Stomach (tissue), 4 donors: ENCODE data around the gene MGAM2.

Source experiments
- POLR2A ChIP-seq, 4 donors: fragments of 450-650 bp; IDR thresholded peaks; one replicate each; pipeline ENCODE4 v1.6.1; 2016; ENCODE audit warnings: antibody characterized with exemption in 4 of 4, control low read depth in 2 of 4, mild to moderate bottlenecking in 1 of 4, moderate library complexity in 1 of 4
- POLR2AphosphoS5 ChIP-seq, 3 donors: sonication (generic); formaldehyde crosslinking; IDR thresholded peaks; one replicate each; pipeline ENCODE4 v1.6.1; 2016; ENCODE audit warnings: antibody characterized with exemption in 3 of 3
- TF ChIP-seq, protein P1 (sequence below), 7 experiments: fragments of 450-650 bp in 4 of 7; fragments of 200-600 bp in 3 of 7; sonication (generic) in 3 of 7; IDR thresholded peaks; one replicate each; pipeline ENCODE4 v1.5.1; 2016 to 2019; ENCODE audit warnings: antibody characterized with exemption in 7 of 7, control low read depth in 2 of 7, mild to moderate bottlenecking in 1 of 7

- TF ChIP-seq, protein P1, sequence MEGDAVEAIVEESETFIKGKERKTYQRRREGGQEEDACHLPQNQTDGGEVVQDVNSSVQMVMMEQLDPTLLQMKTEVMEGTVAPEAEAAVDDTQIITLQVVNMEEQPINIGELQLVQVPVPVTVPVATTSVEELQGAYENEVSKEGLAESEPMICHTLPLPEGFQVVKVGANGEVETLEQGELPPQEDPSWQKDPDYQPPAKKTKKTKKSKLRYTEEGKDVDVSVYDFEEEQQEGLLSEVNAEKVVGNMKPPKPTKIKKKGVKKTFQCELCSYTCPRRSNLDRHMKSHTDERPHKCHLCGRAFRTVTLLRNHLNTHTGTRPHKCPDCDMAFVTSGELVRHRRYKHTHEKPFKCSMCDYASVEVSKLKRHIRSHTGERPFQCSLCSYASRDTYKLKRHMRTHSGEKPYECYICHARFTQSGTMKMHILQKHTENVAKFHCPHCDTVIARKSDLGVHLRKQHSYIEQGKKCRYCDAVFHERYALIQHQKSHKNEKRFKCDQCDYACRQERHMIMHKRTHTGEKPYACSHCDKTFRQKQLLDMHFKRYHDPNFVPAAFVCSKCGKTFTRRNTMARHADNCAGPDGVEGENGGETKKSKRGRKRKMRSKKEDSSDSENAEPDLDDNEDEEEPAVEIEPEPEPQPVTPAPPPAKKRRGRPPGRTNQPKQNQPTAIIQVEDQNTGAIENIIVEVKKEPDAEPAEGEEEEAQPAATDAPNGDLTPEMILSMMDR (IDR thresholded peaks at IDR 0.05) = no peak
- no peak for TF ChIP-seq POLR2AphosphoS5 (IDR thresholded peaks at IDR 0.05)
- no peak for TF ChIP-seq POLR2A (IDR thresholded peaks at IDR 0.05)
These were observed 13.9 kb upstream of the MGAM2 start for GRCh38 chr7:142097571-142097970.
